PFSK-1 (cell line): ENCODE data around the gene GDF10.

Experiments
- POLR2AphosphoS5 ChIP-seq: IDR thresholded peaks from 2 replicates; pipeline ENCODE4 v1.6.1; 2012; ENCODE audit warnings: low read depth, mild to moderate bottlenecking, control low read depth, low read length, moderate library complexity
- SIN3A ChIP-seq: IDR thresholded peaks from 2 replicates; pipeline ENCODE4 v1.6.1; 2012; ENCODE audit warnings: mild to moderate bottlenecking, low read length, moderate library complexity, borderline replicate concordance; ENCODE audit not compliant: insufficient read depth
- TAF1 ChIP-seq: IDR thresholded peaks from 2 replicates; pipeline ENCODE4 v1.6.1; 2012; ENCODE audit warnings: low read length, control low read depth, borderline replicate concordance; ENCODE audit not compliant: insufficient read depth
- TF ChIP-seq, protein P1 (sequence below), 2 experiments: IDR thresholded peaks; 2 replicates each; pipeline versions ENCODE4 v1.6.1 to v1.8.0; 2011 to 2012; ENCODE audit warnings: low read depth in 2 of 2, low read length in 2 of 2, control low read depth in 1 of 2, inconsistent platforms in 1 of 2, mild to moderate bottlenecking in 1 of 2, moderate library complexity in 1 of 2; ENCODE audit not compliant: insufficient read depth in 1 of 2

DNA sequence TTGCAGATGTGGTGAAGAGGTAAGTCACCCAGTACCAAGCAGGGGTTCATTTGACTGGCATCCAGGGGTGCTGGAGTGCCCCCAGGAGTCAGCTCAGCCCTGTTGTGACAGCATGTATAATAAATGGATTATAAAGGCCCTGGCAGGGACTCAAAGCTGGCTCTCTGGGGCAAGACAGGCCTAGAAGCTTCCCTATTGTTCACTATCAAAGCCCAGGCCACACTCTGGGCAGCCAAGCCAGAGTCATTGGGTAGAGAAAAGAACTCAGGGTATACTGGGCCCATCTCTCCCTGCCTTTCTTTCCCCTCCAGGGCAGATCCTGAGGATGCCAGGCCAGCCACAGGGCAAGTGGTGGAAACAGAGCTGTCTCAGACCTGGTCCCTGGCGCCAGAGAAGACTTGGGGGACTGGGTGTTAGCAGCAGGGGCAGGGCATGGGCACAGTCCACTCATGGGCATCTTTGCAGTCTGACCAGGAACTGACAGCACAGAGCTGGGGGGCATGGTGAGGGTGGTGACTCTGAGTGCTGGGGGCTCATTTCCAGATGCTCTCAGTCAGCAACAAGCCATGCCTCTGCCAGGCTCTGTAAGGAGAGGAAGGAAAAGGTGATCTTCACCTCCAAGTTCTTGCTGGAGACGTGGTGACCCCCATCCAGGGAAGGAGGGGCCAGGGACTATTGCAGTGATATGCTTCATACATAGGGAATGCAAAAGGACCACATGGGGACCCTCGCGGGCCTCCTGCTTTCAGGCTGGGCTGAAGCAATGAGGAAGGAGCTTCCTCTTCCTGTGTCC, 59.8 kb downstream of the GDF10 start:
- TF ChIP-seq, protein P1, sequence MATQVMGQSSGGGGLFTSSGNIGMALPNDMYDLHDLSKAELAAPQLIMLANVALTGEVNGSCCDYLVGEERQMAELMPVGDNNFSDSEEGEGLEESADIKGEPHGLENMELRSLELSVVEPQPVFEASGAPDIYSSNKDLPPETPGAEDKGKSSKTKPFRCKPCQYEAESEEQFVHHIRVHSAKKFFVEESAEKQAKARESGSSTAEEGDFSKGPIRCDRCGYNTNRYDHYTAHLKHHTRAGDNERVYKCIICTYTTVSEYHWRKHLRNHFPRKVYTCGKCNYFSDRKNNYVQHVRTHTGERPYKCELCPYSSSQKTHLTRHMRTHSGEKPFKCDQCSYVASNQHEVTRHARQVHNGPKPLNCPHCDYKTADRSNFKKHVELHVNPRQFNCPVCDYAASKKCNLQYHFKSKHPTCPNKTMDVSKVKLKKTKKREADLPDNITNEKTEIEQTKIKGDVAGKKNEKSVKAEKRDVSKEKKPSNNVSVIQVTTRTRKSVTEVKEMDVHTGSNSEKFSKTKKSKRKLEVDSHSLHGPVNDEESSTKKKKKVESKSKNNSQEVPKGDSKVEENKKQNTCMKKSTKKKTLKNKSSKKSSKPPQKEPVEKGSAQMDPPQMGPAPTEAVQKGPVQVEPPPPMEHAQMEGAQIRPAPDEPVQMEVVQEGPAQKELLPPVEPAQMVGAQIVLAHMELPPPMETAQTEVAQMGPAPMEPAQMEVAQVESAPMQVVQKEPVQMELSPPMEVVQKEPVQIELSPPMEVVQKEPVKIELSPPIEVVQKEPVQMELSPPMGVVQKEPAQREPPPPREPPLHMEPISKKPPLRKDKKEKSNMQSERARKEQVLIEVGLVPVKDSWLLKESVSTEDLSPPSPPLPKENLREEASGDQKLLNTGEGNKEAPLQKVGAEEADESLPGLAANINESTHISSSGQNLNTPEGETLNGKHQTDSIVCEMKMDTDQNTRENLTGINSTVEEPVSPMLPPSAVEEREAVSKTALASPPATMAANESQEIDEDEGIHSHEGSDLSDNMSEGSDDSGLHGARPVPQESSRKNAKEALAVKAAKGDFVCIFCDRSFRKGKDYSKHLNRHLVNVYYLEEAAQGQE (IDR thresholded peaks at IDR 0.05; ENCODE audit: insufficient read depth in 1 of 2, low read depth in 2 of 2, low read length in 2 of 2): no peak
- TF ChIP-seq TAF1 (no peak), POLR2AphosphoS5 (no peak), SIN3A (no peak)
